Left ventricle myocardium superior (tissue), 1 donor: Measurements from ENCODE around the gene TMEM200B. TPM values are rescaled to one million over a fixed set of nuclear protein-coding genes. Genes with fewer than 3 reads are reported as not detected.
"Not testable (repeated sequence)": the region's sequence is repeated elsewhere in the genome, so short reads cannot be mapped to it uniquely, and the experiment has no call there.

Experiments
- ATAC-seq: fragments of 200-7000 bp; cut with Tn5 transposase; one replicate; pipeline ENCODE4 v1.9.1; 2020; ENCODE audit warnings: mild to moderate bottlenecking, moderate library complexity
- DNase-seq: peaks from one replicate; pipeline ENCODE4 v3.0.0-alpha.2; 2020
- intact Hi-C: fragments of 100-400 bp; cut with micrococcal nuclease; formaldehyde crosslinking; loops from one replicate; pipeline ENCODE4 v1.11.0; 2022
- long read RNA-seq: library from polyadenylated mRNA; unstranded; transcript quantifications from one replicate; pipeline ENCODE4 v2.0.0, GENCODE V29; 2021
- total RNA-seq: library from RNA; stranded (reverse); fragmentation: NEBNext Ultra II Directional; extraction: Animal tissue kit (Norgen Biotek cat#: 25700); gene quantifications from one replicate; pipeline ENCODE4 v1.2.1, GENCODE V29; 2021
- donor health status: DM: no; HTN: yes; CAD: no; lungs with severe emphysema.

The TMEM200B gene
- total RNA-seq, result 1.5 TPM
- long read RNA-seq, transcript TMEM200B-202 (2 exons, 2,501 nt), result major isoform, 5 of 5 reads
- long read RNA-seq, partial matches to known transcripts, result 0 of 5 reads
- long read RNA-seq, other reads (novel, unspliced or antisense), result 0 of 5 reads

DNA sequence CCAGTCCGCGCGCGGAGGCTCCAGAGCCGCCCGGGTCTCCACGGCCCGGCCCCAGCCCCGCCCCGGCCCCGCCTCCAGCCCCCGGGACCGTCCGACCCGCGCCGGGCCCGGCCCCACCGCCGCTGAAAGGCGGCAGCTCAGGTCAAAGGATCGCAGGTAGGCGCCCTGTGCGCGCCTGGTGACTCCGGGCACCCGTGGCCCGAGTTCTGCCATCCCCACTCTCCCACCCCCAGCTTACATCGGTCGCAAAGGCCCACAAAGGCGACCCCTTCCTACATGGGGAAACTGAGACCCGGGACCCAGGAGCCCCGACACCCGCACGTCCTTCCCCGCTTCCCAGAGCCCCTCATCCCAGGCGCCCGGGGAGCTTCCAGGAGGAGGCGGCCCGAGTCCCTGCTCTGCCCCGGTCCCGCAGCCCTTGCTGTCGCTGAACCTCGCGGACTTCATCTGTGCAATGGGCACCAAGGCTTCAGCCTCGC, at the start of gene TMEM200B:
TSS of gene TMEM200B (minus strand) at position 17 of the 479 bp plus-strand sequence. CDS start 2,075 bp downstream, outside the sequence.
- intact Hi-C loops, result no loop called here
- DNase-seq (peak; percentile 49), ATAC-seq (peak; percentile 54)

DNA sequence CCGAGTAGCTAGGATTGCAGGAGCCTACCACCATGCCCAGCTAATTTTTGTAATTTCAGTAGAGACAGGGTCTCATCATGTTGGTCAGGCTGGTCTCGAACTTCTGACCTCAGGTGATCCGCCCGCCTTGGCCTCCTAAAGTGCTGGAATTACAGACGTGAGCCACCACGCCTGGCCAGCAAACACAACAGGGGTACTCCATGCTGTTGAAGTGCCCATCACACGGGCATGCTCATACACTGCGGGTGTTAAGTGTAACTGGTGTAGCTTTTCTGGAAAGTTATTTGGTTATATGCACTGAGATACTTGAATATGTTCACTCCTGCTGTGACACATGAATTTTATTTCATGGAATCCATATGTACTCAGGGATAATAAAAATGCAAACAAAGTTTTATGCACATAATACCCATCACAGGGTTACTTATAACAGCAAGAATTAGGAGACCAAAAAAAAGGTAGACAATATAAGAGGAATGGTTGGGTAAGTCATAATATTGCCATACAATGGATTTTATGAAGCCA, 48.8 kb upstream of the TMEM200B start:
- DNase-seq, result no peak
- no peak for ATAC-seq

DNA sequence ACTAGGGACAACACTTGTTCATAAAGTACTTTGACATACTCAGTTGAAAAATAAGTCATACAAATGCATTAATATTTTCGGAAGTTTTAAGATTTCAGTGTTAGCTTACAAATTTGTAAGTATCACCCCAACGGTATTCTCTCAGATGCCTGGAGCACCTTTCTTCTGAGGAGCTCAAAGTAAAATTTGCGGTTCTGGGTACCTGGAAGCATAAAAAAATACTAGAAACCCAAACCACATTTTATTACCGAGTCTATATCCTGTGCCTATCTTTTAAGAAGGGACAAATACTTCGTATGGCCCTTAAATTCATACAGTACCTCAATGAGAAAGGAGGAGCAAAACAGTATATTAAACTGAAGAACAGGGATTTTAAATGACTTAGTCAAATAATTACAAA, 47.8 kb upstream of the TMEM200B start:
- ATAC-seq, result no peak
- intact Hi-C loops, result no loop called here

More for the DNA sequence above, 48.8 kb upstream of the TMEM200B start:
- intact Hi-C loops, result no loop called here

DNA sequence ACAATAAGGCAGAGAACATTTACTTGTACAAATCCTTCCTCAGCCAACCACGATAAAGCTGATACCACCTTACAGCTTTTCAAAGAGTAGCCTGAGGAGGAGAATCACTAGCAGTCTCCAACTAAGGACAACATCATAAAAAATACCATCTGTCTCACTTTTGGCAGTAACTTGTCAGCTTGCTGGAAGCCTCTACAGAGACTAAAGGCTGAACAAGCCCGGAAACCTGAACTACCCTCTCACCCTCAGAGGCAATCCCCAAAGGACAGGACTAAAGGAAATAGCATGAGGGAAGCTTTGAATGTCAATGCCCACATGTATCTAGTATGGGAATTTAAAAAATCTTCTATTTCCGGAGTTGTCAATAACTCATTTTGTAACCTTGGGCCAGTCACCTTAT, 47.4 kb upstream of the TMEM200B start:
- DNase-seq, result no peak
- peak; percentile 31 for ATAC-seq
- intact Hi-C loops, result no loop called here

More for the DNA sequence above, 47.8 kb upstream of the TMEM200B start:
- DNase-seq, result no peak

DNA sequence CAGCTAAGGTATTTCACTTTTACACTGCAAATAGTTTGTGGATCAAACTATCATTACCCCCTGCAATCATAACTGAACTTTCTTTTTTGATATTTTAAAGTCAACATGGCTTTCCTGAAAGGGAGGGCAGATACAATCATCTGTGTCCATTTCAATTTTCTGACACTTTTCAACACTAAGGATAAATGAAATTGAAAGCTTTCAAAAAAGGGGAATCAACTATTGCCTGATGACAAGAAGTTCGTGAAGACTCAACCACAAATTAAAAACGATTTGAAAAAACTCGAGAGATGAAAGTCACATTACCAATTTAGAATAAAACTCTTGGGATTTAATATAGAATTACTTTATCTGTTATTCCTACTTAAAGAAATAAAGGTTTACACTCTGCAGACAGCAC, 46.3 kb upstream of the TMEM200B start:
- ATAC-seq (no peak), DNase-seq (no peak)
- intact Hi-C loops, result no loop called here

DNA sequence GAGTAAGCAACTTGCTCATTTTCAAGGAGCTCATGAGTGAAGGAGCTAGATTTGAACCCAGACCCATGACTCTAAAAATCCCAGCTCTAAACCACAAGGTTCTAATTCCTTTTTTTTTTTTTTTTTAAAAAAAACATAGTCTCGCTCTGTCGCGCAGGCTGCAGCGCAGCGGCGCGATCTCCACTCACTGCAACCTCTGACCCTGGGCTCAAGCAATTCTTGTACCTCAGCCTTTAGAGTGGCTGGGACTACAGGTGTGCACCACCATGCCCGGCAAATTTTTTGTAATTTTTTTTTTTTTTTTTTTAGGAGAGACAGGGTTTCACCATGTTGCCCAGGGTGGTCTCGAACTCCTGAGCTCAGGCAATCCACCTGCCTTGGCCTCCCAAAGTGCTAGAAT, 44.2 kb upstream of the TMEM200B start:
- ATAC-seq (no peak), DNase-seq (no peak)
- intact Hi-C loops, result no loop called here

DNA sequence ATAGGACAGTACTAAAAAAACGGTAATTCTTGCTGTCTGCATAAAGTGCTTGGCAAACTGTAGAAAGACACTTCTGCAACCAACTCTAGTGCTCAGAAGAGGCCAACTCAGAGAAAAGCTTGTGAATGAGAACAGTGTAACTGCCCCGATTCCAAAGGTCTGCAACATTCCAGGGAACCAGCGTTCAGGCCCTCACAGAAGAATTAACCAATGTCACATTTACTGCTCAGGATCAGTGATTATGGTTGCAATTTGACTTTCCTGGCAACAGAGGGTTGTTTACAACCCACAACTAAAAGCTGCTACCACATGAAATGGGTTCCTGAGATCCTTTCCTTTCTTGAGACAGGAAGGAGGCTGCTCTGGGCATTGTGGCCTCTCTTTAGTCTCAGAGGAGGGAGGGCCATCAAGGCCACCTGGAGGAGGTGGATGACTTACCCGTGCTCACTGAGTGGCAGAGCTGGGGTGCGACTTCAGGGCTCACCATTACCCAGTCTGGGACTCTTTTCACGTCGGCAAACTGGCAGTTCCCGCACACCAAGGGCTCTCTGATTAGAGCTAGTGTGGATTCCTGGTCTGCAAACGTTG, 42.7 kb upstream of the TMEM200B start:
- no peak for ATAC-seq
- intact Hi-C loops, result no loop called here
- DNase-seq, result no peak

DNA sequence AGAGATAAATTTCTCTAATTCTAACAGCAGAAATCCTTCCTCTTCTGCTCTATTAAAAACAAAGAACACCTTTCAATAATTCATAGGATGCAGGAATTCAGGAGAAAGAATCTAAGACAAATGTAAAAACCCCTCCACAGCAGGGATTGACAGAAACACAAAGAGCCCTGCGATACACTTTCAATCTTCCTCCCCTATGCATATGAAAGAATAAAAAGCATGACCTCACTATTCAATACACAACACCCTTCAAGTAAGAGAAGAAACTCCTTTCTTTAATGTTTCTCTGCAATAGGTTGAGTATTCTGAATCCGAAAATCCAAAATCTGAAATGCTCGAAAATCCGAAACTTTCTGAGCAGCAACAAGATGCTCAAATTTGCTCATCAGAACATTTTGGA, 40.9 kb upstream of the TMEM200B start:
- no peak for ATAC-seq
- intact Hi-C loops, result no loop called here

GRCh38 chr1:29162476-29163138, 38.9 kb upstream of the TMEM200B start:
- DNase-seq, result peak; percentile 59
- intact Hi-C loops, result no loop called here
- peak; percentile 81 for ATAC-seq

More for the DNA sequence above, 40.9 kb upstream of the TMEM200B start:
- DNase-seq, result no peak

GRCh38 chr1:29162025-29162424, 38.3 kb upstream of the TMEM200B start:
- DNase-seq (no peak), ATAC-seq (no peak)

DNA sequence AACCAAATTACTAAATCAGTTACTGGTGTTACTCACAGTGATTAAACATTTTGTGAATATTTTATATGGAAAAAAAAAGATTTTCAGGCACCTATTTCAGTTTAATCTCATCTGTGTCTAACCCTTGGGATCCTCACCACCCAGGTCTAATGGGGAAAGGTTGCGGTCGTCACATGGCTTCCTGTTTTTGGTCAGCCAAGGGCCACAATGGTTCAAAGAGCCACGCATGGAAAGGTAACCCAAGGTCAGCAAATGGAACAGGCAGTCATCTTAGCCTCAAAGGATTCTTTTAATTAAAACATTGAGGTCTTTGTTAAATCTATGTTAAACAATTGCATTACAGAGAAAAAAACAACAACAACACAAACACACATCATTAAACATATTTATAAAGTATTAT, 36.1 kb upstream of the TMEM200B start:
- ATAC-seq, result no peak
- no peak for DNase-seq
- intact Hi-C loops, result no loop called here

More at GRCh38 chr1:29162025-29162424, 38.3 kb upstream of the TMEM200B start:
- intact Hi-C loops, result no loop called here

- ATAC-seq (no peak), DNase-seq (no peak)
- intact Hi-C loops, result no loop called here
Observed at GRCh38 chr1:29157269-29157601, 33.5 kb upstream of the TMEM200B start.

DNA sequence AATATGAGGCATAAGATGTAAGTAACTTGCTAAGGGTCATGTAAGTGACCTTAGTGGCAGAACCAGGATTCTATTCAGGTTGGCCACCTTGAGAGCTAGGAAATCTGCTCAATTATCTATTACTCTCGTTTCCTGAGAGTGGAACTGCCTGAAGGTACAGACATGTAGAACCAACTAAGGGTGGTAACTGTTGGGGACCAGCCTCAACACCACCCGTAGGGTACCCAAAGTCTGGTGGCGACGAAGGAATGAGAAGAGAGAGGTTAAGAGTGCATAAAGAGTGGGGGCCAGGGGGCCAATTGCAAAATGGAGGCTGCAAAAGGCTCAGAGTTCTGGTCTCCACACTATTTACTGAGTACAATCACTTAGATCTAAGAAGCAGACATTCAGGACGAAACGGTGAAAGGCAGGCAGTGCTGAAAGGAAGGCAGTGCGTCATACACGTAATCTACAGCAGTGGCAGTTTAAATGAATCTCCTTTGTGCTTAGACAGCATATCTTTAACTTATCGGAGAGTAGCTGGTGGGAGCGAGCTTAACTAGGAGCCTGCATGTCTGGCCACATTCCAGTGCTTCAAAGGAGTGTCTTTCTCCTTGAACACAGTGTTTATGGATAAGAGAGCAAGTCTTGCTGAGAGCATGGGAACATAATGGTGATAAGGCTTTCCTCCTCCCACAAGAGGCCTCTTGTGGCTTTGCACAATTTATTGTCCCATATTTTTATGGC, 33.0 kb upstream of the TMEM200B start:
- intact Hi-C loops, result no loop called here
- ATAC-seq, result peak; percentile 67

GRCh38 chr1:29152046-29152805, 28.5 kb upstream of the TMEM200B start:
- intact Hi-C loops, result no loop called here
- DNase-seq (no peak), ATAC-seq (no peak)

More for the DNA sequence above, 33.0 kb upstream of the TMEM200B start:
- no peak for DNase-seq

DNA sequence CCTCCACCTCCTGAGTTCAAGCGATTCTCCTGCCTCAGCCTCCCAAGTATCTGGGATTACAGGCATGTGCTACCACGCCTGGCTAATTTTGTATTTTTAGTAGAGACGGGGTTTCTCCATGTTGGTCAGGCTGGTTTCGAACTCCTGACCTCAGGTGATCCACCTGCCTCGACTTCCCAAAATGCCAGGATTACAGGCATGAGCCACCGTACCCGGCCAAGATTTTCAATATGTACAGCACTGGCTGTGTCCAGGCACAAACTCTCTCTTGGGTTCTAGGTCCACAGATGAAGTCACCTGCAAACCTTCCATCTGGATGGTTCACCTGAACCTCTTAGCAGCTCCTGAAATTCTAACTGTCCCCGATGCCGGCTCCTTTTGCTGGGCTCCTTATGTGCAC, 26.6 kb upstream of the TMEM200B start:
- DNase-seq, intact Hi-C loops, ATAC-seq: not testable (repeated sequence)

GRCh38 chr1:29148656-29149491, 25.2 kb upstream of the TMEM200B start:
- DNase-seq (no peak), ATAC-seq (no peak)
- intact Hi-C loops, result no loop called here

DNA sequence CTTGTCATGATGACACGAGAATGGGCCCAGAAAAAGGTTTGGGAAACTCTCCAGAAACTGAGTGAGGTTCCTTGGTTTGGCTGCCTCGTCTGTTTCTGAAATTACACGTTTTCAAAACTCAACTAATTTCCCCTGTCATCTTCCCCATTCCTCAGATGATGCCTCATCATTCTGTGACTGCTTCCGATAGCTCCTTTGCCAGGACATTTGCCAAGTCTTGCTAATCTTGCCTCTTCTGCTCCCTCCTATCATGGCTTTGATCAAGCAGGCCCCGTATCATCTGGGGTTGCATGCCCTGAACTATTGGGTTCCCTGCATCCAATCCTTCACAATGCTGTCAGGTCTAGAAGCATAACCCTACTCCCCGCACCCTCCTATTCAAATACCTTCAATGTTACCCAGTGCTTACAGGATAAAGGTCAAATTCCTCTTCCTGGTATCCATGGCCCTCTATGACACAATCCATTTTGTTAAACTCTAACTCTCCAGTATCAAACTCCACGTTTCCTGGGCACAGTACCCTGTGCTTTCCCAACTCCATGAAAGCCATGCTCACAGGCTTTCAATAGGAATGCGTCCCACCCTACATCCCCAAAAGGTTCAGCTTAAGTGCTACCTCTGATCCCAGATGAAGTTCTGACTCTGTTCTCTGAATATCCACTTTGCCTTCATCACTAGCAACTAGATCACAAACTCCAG, 22.2 kb upstream of the TMEM200B start:
- ATAC-seq, result peak; percentile 44
- intact Hi-C loops, result no loop called here

DNA sequence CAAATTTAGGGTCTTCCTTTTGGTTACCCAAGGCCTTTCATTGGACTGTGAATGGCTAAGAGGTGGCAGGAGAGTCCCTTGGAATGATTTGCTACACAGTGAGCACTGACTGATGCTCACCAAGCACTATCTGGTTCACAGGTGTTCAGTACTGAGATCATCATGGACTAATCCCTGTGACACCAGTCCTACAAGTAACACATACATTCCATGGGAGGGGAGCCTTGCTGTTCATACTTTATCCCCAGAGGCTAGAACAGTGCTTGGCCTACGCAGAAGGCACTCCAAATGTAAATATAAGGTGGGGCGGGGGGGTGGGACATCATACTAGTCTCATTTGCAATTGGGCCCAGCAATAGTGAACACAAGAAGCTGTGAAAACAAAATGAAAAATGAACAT, 20.5 kb upstream of the TMEM200B start:
- DNase-seq (no peak), ATAC-seq (no peak)
- intact Hi-C loops, result no loop called here

More for the DNA sequence above, 22.2 kb upstream of the TMEM200B start:
- DNase-seq, result no peak
